GM21515 (cell line): ENCODE data around the gene ARF6.
A peak's percentile ranks its signal among the peaks of the same experiment; 100 is the strongest.
"Not testable (repeated sequence)": the region's sequence is repeated elsewhere in the genome, so short reads cannot be mapped to it uniquely, and the experiment has no call there.

Experiments
- ATAC-seq: cut with Tn5 transposase; IDR thresholded peaks from one replicate; pipeline ENCODE4 v1.9.1; 2021; ENCODE audit not compliant: unreplicated experiment

The ARF6 gene

DNA sequence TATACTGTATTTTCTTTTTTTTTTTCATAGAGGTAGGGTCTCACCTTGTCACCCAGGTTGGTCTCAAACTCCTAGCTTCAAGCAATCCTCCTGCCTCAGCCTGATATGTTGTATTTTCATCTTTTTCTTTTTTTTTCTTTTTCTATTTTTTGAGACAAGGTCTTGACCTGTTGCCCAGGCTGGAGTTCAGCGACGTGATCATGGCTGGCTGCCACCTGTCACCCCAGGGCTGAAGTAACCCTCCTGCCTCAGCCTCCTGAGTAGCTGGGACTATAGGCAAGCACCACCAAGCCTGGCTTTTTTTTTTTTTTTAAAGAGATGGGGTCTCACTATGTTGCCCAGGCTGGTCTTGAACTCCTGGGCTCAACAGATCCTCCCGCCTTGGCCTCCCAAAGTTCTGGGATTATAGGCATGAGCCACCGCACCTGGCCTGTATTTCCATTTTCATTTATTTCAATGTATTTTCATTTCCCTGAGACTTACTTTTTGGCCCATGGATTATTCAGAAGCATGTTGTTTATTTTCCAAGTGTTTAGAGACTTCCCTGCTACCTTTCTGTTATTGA is 16.2 kb upstream of the ARF6 start:
- ATAC-seq, result no peak

DNA sequence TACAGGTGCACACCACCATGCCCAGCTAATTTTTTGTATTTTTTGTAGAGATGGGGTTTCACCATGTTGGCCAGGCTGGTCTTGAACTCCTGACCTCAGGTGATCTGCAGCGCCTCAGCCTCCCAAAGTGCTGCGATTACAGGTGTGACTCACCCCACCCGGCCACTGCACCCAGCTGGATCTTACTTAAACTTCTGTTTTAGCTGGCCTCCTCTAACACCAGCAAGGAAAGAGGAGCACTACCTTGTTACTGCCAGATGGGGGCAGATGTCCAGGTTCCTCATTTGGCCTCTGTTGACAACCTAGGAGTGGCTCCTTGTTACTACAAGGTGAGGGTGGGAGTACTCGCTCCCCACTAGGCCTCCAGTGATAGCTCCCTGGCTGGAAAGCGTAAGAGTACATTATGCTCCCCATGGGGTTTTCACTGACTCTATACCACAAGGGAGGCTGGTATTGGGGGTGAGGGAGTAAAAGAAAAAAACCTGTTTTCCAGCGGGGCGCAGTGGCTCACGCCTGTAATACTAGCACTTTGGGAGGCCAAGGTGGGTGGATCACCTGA is 13.2 kb upstream of the ARF6 start:
- ATAC-seq, result peak; percentile 82

DNA sequence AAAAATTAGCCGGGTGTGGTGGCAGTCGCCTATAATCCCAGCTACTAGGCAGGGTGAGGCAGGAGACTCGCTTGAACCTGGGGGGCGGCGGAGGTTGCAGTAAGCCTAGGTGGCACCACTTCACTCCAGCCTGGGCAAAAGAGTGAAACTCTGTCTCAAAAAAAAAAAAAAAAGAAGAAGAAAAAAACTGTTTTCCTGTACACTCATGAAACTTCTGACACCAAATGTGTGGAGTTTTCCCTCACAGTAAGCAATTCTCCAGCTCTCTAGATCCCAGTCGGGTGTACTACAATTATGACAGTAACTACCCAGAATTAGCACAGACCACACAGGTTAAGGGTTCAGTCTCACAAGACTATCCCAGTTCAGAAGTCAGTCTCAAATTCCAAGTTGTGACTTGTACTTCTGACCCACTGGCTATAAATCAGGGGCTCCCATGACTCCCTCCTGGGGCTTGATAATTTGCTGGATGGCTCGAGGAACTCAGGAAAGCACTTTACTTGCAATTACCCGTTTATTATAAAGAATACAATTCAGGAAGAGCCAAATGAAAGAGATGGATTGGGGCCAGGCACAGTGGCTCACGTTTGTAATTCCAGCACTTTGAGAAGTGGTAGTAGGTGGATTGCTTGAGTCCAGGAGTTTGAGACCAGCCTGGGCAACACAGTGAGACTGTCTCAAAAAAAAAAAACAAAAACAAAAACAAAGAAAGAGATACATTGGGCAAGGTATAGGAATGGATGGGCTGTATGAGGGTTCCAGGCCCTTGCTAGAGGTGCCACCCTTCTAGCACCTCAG is 12.4 kb upstream of the ARF6 start:
- no peak for ATAC-seq

DNA sequence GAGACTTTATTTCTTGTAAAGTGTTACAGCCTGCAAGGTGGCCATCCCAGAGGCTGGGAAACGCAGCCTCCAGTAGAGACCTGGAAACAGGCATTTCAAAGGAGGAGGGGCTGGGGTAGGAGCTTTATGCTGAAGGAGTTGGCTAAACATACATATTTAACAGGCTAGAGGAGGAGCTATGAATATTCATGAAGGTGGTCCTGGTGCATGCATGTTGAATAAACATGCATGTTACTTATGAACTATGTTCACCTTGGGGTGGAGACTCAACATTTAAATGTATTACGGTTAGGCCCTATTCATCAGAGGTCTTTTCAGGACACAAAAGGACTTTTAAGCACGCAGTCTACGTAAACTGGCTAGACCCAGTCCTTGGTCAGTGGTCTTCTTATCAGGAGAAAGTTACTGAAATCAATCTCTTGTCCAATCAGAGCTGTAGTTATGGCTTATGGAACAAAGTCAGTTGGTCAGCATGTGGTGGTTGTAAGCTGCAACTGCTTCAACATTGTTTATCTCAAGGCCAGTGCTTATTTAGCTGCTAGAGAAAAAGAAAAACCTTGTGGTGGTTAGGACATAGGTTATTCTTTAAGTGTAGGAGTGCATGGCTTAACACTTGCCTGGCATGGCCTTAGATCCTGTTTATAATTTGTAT is 11.4 kb upstream of the ARF6 start:
- no peak for ATAC-seq

DNA sequence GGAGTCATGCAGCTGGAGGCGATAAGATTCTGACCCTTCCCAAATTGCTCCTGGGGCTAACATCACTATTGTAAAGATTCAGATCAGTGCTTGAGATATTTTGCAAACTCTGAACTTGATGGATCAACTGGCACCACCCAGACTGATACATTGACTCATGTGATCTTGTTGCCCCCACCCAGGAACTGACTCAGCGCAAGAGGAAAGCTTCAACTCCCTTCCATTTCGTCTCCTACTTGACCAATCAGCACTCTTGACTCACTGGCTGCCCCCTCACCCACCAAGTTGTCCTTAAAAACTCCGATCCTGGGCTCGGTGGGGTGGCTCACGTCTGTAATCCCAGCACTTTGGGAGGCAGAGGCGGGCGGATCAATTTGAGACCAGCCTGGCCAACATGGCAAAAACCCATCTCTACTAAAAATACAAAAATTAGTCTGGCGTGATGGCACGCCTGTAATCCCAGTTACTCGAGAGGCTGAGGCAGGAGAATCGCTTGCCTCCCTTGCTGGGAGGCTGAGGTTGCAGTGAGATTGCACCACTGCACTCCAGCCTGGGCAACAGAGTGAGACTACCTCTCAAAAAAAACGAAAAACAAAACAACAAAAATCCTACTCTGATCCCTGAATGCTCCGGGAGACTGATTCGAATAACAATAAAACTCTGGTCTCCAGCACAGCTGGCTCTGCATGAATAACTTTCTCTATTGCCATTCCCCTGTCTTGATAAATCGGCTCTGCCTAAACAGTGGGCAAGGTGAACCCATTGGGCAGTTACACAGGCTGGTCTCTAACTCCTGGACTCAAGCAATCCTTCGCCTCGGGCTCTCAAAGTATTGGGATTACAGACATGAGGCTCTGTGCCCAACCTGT is 9.8 kb upstream of the ARF6 start:
- ATAC-seq, result no peak

DNA sequence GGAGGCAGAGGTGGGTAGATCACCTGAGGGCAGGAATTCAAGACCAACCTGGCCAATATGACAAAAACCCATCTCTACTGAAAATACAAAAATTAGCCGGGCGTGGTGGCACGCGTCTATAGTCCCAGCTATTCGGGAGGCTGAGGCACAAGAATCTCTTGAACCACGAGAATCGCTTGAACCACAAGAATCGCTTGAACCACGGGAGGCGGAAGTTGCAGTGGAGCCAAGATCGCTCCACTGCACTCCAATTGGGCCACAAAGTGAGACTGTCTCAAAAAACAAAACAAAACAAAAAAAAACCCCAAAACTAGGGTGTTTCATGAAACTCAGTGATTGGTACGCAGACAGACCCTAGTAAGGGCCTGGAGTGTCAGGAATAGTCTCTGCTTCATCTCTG is 6.4 kb upstream of the ARF6 start:
- no peak for ATAC-seq

DNA sequence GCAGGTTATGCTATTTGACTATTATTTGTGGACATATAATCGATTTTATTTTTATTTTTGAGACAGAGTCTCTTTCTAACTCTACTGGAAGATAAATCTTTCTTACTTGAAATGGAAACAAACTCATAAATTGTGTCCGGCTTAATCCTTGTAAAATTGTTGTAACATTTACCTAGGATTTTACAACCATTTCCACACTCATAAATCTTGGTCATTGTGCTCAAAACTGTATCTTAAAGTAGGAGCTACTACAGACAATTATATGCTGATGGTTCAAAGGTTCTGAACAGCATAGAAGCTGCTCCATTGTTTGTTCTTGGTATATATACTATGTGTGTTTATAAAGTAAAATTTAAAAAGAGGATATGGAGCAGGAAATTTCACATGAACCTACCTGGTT is 4.6 kb upstream of the ARF6 start:
- no peak for ATAC-seq

DNA sequence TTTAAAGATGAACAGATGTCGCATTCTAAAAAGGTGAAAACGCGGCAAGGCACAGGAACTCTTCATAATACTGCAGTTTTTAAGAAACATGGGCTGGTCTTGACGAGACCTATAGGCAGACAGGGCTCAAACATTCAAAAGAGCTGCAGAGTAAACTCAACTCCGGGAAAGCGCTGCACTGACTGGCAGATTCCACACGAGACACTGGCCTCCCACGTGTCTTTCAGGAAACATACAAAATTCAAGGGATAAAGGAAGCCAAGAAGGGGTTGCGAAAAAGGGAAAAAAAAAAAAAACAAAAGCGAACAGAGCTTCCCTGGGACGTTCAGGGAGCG is 614 bp upstream of the ARF6 start:
- peak; percentile 32 for ATAC-seq

DNA sequence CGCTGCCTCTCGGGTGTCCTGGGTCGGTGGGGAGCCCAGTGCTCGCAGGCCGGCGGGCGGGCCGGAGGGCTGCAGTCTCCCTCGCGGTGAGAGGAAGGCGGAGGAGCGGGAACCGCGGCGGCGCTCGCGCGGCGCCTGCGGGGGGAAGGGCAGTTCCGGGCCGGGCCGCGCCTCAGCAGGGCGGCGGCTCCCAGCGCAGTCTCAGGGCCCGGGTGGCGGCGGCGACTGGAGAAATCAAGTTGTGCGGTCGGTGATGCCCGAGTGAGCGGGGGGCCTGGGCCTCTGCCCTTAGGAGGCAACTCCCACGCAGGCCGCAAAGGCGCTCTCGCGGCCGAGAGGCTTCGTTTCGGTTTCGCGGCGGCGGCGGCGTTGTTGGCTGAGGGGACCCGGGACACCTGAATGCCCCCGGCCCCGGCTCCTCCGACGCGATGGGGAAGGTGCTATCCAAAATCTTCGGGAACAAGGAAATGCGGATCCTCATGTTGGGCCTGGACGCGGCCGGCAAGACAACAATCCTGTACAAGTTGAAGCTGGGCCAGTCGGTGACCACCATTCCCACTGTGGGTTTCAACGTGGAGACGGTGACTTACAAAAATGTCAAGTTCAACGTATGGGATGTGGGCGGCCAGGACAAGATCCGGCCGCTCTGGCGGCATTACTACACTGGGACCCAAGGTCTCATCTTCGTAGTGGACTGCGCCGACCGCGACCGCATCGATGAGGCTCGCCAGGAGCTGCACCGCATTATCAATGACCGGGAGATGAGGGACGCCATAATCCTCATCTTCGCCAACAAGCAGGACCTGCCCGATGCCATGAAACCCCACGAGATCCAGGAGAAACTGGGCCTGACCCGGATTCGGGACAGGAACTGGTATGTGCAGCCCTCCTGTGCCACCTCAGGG is 679 bp downstream of the ARF6 start:
- peak; percentile 46 for ATAC-seq

DNA sequence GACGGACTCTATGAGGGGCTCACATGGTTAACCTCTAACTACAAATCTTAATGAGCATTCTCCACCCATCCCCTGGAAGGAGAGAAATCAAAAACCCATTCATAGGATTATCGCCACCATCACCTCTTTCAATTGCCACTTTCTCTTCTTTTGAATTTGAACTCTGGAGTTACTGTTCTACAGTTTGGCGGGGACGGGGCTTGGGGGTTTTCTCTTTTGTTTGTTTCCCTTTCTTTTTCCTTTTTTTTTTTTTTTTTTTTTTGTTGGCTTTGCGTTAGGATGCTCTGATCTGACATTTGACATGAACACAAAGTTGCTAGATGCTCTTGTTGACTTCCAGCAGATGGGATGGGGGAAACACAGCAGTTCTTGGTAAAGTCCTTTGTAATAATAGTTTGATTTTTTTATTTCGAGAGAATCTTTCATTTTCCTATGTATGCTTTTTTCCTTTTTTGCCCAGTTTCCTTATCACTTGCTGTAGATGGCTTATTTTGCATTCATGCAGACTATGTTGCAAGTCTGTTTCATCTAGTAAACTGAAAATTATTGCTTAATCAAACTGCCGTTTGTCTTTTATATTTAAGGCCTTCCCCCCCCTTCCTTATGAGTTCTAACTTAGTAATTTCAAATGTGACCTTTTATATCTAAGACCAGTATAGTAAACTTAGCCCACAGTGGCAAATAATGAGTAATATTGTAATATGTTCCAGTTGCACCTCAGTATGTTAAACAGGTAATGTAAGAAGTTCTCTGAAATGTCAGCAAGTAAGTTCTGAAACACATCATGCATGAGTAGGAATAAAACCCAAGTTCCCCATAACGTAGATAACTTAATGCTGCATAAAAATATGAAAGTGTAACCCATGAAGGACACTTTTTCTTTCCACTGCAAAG is 1.6 kb downstream of the ARF6 start:
- not testable (repeated sequence) for ATAC-seq

DNA sequence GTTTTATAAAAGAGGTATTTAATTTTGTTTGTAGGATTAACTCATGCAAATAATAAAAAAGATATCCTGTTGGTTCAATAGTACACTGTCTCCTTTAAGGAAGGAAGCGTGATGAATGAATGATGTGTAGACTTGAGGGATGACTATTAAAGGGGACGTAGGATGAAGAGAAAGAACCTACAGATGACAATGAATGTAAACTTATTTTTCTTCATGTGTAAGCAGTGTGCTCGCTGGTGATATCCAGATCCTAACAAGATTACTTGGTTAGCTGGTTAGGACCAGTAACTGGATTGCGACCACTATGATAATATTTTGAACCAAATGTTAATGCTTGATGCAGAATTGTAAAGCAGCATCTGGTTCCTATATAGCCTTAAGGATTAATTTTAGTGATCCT is 2.6 kb downstream of the ARF6 start:
- ATAC-seq, result no peak

DNA sequence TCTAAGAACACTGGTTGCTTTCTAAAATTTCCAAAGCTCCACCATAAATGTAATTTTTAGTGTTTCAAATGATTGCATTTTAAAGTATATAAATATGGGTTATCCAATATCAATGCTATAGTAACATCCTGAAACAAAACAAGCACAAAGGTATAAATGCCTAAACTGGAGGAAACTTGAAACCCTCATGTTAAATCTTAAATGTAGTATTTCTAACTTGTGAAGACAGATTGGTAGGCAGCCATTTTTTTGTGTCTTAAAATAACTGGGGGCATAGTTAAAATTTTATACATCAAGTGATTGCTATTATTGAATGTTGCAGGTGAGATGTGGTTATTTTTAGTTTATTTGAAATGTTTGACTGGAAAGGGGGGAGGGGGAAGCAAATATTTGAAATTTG is 3.4 kb downstream of the ARF6 start:
- not testable (repeated sequence) for ATAC-seq

DNA sequence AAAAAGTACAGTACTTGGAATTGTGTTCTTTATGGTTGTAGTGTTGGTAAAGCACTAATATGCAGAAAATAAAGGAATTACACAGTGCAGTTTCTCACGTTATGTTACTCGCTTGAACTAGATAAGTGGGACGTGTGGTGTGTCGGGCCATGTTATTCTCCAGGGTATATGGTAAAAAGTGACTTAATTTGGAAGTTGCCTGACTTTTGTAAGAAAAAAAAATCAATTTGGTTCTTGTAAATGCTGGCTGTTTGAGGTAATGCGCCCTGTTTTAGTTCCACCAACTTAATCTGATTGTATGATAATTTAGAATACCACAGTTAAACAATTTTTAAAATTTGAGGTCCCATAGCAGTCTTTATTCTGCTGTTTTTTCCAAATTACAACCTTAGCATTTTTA is 4.1 kb downstream of the ARF6 start:
- no peak for ATAC-seq

DNA sequence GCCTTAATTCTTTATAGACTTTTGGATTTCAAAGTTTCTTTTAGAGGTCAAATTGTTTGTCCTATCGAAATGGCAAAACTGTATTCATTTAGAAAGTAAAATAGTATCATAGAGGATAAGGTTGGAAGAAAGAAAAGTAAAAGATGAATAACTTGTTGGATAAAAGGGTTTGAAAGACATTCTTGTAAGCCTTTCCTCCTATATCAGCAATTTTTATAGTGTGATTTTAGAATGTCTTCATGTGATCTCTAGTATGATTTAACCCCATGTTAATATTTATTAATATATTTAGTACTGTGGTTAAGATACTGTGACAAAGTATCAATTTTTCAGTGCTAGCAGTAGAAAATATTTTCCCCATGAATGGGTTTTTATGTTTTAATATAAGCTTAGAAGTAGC is 4.5 kb downstream of the ARF6 start:
- ATAC-seq, result no peak

DNA sequence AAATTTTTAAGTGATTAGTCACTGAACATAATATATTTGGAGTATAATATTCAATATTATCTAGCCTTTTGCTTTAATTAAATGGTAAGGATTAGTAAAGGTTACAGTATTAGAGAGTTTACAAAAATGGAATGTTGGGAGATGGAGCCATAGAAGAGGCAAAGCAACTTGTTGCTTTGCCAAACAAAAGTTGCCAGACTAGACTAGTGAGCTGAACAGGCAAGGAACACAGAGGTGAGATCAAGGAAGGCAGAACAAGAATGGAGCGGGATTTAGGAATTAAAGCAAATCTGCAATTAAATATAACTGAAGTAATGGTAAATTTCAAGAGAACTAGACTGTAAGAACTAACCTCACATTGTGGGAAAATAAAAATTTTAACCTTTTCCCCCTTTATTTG is 5.1 kb downstream of the ARF6 start:
- no peak for ATAC-seq

DNA sequence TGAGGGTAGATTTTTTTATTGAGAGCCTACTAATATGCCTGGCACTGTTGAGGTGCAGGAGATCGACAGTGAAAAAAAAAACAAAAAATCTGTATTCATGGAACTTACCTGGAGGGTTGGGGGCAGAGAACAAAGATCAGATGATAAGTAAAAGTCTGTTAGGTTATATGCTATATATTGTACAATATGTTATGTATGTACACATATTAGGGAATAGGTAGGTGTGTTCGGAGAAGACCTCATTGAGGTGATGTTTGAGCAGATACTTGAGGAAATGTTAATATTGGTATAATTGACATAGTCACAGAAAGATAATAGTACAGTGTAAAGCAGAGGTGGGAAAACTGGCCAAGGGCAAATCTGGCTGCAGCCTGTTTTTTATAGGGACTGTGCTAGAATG is 5.6 kb downstream of the ARF6 start:
- ATAC-seq, result no peak

DNA sequence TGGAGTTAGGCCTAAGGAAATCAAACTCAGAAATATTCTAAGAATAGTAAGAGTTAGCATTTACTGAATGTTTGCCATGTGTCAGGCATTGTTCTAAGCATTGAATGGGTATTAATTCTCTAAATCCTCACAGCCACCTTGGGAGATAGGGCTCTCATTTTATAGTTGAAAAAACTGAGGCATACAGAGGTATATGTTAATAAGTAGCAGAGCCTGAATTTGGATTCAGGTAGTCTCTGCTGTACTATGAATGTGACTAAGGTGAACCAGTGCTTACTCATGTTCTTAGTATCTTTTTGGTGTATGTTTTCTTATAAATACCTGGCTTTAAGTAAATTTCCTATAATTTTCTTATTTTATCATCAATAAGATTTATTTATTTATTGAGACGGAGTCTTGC is 8.1 kb downstream of the ARF6 start:
- no peak for ATAC-seq

DNA sequence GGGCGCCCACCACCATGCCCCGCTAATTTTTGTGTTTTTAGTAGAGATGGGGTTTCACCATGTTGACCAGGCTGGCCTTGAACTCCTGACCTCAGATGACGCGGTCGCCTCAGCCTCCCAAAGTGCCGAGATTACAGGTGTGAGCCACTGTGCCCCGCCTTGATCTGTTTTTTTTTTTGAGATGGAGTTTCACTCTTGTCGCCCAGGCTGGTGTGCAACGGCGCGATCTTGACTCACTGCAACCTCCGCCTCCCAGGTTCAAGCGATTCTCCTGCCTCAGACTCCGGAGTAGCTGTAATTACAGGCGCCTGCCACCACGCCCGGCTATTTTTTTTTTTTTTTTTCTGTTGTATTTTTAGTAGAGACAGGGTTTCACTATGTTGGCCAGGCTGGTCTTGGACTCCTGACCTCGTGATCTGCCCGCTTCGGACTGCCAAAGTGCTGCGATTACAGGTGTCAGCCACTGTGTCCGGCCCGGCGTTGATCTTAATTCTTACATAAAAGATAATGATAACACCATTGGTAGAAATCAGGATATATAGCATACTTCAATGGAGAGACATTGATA is 9.9 kb downstream of the ARF6 start:
- ATAC-seq, result not testable (repeated sequence)

DNA sequence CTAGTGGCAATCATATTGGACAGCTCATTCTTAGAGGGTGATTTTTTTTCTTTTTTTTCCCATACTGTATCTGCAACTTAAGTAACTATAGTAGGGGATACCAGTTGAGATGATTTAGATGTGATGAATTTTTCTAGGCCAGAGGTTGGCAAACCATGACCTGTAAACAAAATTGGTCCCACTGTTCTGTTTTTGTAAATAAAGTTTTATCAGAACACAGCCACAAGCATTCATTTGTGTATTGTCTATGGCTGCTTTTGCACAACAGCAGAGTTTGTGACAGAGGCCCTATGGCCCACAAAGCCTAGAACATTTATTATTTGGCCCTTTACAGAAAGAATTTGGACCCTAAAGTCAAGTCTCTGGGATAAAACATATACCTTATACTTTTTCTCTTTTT is 11.4 kb downstream of the ARF6 start:
- ATAC-seq, result no peak
